Effector memory CD8-positive, alpha-beta T cell (primary cell): ENCODE results near the gene PSD2.

ENCODE experiments used
- ATAC-seq: fragments of 150-1000 bp; cut with Tn5 transposase; replicated peaks from 2 replicates; pipeline ENCODE4 v1.10.0; 2021; ENCODE audit warnings: mild to moderate bottlenecking, moderate library complexity
- DNase-seq, 3 experiments: peaks; one replicate each; pipeline ENCODE4 v3.0.0; 2021
- H3K27ac Mint-ChIP-seq, 2 donors: one replicate each; pipeline ENCODE4 v1.8.0; 2022; ENCODE audit warnings: mild to moderate bottlenecking in 2 of 2, mixed read lengths in 2 of 2, moderate library complexity in 2 of 2
- H3K27me3 Mint-ChIP-seq, 2 donors: one replicate each; pipeline ENCODE4 v1.8.0; 2022; ENCODE audit warnings: mixed read lengths in 2 of 2
- H3K36me3 Mint-ChIP-seq: one replicate; pipeline ENCODE4 v1.8.0; 2022; ENCODE audit warnings: mild to moderate bottlenecking, moderate library complexity, mixed read lengths; ENCODE audit not compliant: insufficient read depth
- H3K4me1 Mint-ChIP-seq, 2 donors: one replicate each; pipeline ENCODE4 v1.8.0; 2022; ENCODE audit warnings: low read depth in 2 of 2, mixed read lengths in 2 of 2
- H3K4me3 Mint-ChIP-seq, 2 donors: one replicate each; pipeline ENCODE4 v1.8.0; 2022; ENCODE audit warnings: mild to moderate bottlenecking in 2 of 2, mixed read lengths in 2 of 2, moderate library complexity in 2 of 2
- H3K9me3 Mint-ChIP-seq, 2 donors: one replicate each; pipeline ENCODE4 v1.8.0; 2022; ENCODE audit warnings: mixed read lengths in 2 of 2

PSD2 gene

GRCh38 chr5:139758510-139759075 lies 37.0 kb upstream of the PSD2 start:
- Mint-ChIP-seq H3K4me1 (peaks cover 12 to 17% of the 10 kb centered on the region in 2 donors), H3K27ac (no peak overlapping the region), H3K27me3 (peaks cover 18 to 45% of the 10 kb centered on the region in 2 donors), H3K4me3 (no peak overlapping the region), H3K9me3 (no peaks in the 10 kb centered on the region), H3K36me3 (no peaks in the 10 kb centered on the region)
- ATAC-seq (no peak), DNase-seq (no peak)

- Mint-ChIP-seq H3K4me3 (no peak overlapping the region), H3K9me3 (no peaks in the 10 kb centered on the region), H3K27me3 (peaks cover 19 to 52% of the 10 kb centered on the region in 2 donors), H3K4me1 (peaks cover 16 to 17% of the 10 kb centered on the region in 2 donors), H3K27ac (no peak overlapping the region), H3K36me3 (no peaks in the 10 kb centered on the region)
- DNase-seq (no peak), ATAC-seq (no peak)
Measured at GRCh38 chr5:139759219-139759721, 36.3 kb upstream of the PSD2 start.

DNA sequence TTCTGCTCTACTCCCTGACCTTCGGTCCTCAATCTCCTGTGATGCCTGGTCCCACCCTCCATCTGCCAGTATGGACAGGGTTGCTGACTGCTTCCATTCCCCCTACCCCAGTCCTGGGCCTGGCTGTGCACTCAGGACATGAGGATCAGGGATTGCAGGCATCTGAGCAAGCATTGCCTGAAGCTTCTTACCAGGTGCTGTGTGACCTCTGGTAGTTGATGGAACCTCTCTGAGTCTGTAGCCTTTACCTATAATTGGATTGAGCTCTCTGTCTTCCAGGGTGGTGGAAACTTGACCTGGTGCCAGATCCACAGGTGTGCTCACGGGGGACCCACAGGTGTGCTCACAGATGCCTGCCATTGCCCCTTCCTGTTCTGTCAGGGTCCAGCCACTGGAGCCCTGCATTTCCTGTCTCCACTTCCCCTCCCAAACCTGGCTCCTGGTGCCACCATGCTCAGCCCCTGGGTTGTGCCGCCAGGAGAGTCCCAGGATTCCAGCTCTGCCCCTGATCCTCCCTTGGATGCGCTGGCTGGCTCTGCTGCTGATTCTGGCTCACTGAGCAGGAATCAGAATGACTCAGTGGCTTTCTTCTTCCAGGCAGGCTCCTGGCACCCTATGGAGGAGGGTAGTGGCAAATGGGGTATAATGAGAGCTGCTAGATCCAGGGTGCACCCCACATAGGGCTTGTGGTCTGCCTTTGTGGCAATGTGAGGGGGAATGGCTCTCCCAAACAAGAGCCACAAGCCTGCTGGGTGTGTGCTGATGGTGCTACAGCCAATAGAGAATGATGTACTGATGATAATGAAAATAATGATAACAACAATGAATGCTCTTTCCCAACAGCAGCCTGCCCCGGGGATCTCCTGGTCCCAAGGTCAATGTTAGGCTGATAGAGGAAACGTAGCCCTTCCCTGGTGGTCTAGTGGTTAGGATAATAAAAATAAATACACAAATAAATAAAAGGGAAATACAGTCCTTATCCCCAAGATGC lies 35.2 kb upstream of the PSD2 start:
- H3K9me3 Mint-ChIP-seq: no peaks in the 10 kb centered on the region
- peaks cover 20% of the 10 kb centered on the region in 2 donors for H3K4me1 Mint-ChIP-seq
- H3K27me3 Mint-ChIP-seq: peaks cover 22 to 55% of the 10 kb centered on the region in 2 donors
- no peak overlapping the region for H3K4me3 Mint-ChIP-seq
- no peak overlapping the region for H3K27ac Mint-ChIP-seq
- ATAC-seq (no peak), DNase-seq (no peak)
- H3K36me3 Mint-ChIP-seq: no peaks in the 10 kb centered on the region

DNA sequence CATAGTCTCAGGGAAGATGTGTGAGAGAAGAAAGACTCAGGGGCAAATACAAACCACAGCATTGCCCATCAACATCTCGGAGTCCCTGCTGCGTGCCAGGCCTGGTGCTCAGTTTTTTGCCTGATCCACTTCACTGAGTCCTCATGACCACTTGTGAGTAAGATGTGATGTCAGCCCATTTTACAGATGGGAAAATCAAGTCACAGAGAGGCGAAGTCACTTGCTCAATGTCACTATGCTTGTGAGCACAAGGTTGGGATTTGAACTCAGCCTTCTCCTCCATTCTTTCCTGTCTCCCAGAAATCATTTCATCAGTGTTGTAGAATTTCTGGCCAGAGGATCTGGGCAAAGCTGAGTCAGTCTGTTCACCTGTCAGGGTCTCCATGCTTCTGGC lies 34.6 kb upstream of the PSD2 start:
- Mint-ChIP-seq H3K36me3 (no peaks in the 10 kb centered on the region), H3K4me1 (peaks cover 21% of the 10 kb centered on the region in 2 donors), H3K27ac (peak overlapping the region in 1 of 2 donors; percentile 11), H3K27me3 (peaks cover 20 to 53% of the 10 kb centered on the region in 2 donors), H3K9me3 (no peaks in the 10 kb centered on the region), H3K4me3 (no peak overlapping the region)
- ATAC-seq (no peak), DNase-seq (no peak)

- ATAC-seq (no peak), DNase-seq (no peak)
- Mint-ChIP-seq H3K9me3 (no peaks in the 10 kb centered on the region), H3K27ac (peak overlapping the region in 1 of 2 donors; percentile 11), H3K27me3 (peaks cover 16 to 48% of the 10 kb centered on the region in 2 donors), H3K36me3 (no peaks in the 10 kb centered on the region), H3K4me1 (peaks cover 16 to 18% of the 10 kb centered on the region in 2 donors), H3K4me3 (no peak overlapping the region)
Measured at GRCh38 chr5:139761501-139761900, 34.1 kb upstream of the PSD2 start.

DNA sequence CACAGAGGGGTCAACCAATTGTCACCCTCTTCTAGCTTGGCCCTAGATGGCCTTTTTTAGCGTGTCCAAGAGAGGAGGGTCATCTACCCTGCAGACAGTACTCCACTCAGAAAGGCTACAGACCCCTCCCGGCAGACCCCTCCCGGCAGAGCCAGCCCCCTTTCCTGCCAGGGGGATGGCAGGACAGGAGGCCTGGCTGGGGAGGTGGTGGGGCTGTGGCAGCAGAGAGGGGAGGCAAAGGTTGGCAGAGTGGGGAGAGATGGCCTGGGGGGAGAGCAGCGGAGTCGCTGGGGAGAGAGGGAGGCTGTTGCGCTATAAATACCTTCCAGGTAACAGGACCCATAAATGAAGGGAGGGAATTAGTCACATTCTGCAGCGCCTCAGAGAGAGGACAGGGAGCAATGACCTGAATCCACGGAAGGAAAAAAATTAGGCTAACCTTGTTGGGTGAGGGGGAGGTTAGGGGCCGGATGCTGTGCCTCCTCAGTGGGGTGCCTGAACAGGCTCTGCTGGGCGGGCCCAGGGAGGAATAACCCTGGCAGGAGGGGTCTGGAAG lies 32.9 kb upstream of the PSD2 start:
- H3K4me1 Mint-ChIP-seq: peaks cover 16 to 18% of the 10 kb centered on the region in 2 donors
- no peak overlapping the region for H3K27ac Mint-ChIP-seq
- no peaks in the 10 kb centered on the region for H3K36me3 Mint-ChIP-seq
- H3K27me3 Mint-ChIP-seq: peaks cover 16 to 45% of the 10 kb centered on the region in 2 donors
- ATAC-seq (no peak), DNase-seq (no peak)
- no peak overlapping the region for H3K4me3 Mint-ChIP-seq
- no peaks in the 10 kb centered on the region for H3K9me3 Mint-ChIP-seq

DNA sequence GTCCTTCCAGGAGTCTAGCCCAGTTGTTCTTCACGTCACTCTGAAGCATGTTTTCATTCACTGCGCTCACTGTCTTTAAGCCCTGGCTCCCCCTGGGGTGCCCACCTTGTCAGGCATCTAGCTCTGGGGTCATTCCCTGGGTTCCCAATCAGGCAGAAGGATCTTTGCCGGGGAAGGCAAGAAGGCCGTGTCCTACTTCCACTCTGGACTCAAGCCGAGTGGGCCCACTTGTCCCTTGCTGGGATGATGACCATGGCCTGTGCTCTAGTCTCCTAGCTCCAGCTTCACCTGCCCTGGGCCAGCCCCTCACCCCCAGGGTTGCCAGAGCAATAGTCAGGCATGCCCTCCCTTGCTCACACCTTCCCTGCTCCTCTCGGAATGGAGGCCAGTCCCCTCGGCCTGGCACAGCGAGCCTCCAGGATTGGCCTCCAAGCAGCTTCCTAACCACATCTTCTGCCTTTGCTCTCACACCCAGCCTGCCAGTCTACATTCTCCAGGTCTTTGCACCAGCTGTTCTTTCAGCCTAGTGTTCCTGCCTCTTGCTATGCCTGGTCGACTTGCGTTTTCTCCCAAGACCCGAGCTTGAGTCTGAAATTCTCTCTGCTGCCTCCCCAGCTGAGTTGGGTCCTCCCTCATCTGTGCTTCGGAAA lies 32.2 kb upstream of the PSD2 start:
- Mint-ChIP-seq H3K36me3 (no peaks in the 10 kb centered on the region), H3K27ac (no peak overlapping the region), H3K4me3 (no peak overlapping the region), H3K9me3 (no peaks in the 10 kb centered on the region), H3K4me1 (peaks cover 16 to 17% of the 10 kb centered on the region in 2 donors), H3K27me3 (peaks cover 16 to 45% of the 10 kb centered on the region in 2 donors)
- ATAC-seq (no peak), DNase-seq (no peak)

DNA sequence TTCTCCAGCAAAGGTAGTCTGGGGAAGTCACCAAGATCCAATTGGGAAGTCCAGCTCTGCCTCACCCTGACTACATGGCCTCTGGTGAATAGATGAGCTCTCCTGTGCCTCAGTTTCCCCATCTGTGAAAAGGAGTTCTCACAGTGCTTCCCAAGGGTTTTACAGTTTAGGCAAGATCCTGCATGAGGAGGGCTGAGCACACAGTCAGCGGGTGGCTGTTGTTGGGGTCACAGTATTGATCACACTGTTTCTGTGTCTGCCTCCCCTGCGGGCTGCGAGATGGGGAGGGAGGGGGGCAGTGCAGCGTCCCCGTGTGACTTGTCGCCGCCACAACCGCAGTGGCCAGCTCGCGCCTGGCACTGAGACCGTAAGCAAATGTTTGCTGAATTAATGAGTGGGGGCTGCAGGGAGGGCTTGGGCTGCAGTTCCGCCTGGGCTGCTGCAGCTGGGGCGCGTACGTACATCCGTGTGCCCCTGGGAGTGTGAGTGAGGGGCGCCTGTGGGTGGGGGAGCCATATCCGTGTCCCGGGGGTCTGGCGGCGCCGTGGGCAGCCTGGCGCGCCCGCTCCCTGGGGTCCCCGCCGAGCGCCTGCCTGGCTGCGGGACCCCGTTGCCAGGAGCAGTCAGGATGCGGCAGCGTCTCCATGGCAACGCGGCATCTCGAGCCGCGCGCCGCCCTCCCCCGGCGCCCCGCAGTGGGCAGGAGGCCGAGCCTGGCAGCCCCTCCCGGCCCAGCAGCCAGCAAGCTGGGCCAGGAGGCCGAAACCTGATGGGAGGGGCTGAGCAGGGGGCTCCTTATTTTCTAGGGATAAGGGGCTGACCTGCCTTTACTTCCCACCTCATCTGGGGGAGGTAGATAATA lies 31.4 kb upstream of the PSD2 start:
- no peaks in the 10 kb centered on the region for H3K9me3 Mint-ChIP-seq
- ATAC-seq (peak; percentile 22), DNase-seq (peak in 2 of 3 experiments; percentile 28 to 31)
- H3K27ac Mint-ChIP-seq: no peak overlapping the region
- H3K4me1 Mint-ChIP-seq: peaks cover 16% of the 10 kb centered on the region in 2 donors
- peaks cover 16 to 45% of the 10 kb centered on the region in 2 donors for H3K27me3 Mint-ChIP-seq
- H3K36me3 Mint-ChIP-seq: no peaks in the 10 kb centered on the region
- H3K4me3 Mint-ChIP-seq: peak overlapping the region; percentile 33 to 47

DNA sequence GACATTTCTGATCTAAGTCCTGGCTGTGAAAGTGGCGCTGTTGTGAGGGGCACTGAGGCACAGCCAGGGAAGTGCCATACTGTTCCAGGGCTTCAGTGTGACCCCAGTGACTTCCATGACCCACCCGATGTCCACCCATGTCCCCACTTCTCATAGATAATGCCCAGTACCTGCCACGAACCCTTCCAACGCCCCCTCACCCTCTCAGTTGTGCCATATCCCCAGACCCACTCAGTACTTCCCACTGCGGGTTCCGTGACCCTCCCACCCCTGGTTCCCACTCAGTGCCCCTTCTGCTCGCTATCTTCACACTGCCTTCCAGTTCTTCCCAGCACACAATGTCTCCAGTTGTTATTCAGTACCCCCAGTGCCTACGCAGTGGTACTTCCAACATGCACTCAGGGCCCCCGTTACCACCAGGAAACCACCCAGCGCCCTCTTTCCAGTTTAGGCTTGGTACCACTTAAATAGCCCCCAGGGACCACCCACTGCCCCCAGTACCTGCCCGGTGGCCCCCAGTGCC lies 30.7 kb upstream of the PSD2 start:
- H3K27me3 Mint-ChIP-seq: peaks cover 16 to 45% of the 10 kb centered on the region in 2 donors
- ATAC-seq (no peak), DNase-seq (no peak)
- peak overlapping the region; percentile 59 to 64 for H3K4me3 Mint-ChIP-seq
- no peaks in the 10 kb centered on the region for H3K9me3 Mint-ChIP-seq
- H3K27ac Mint-ChIP-seq: peak overlapping the region in 1 of 2 donors; percentile 87
- peaks cover 16% of the 10 kb centered on the region in 2 donors for H3K4me1 Mint-ChIP-seq
- no peaks in the 10 kb centered on the region for H3K36me3 Mint-ChIP-seq

- ATAC-seq: peak; percentile 88
- peak; percentile 78 to 82 (median 81) for DNase-seq
- H3K27ac Mint-ChIP-seq: peak overlapping the region; percentile 67 to 87
- peaks cover 16 to 45% of the 10 kb centered on the region in 2 donors for H3K27me3 Mint-ChIP-seq
- H3K9me3 Mint-ChIP-seq: no peaks in the 10 kb centered on the region
- no peaks in the 10 kb centered on the region for H3K36me3 Mint-ChIP-seq
- peaks cover 12 to 16% of the 10 kb centered on the region in 2 donors for H3K4me1 Mint-ChIP-seq
- peak overlapping the region; percentile 59 to 64 for H3K4me3 Mint-ChIP-seq
Measured at GRCh38 chr5:139765409-139766217, 30.0 kb upstream of the PSD2 start.

DNA sequence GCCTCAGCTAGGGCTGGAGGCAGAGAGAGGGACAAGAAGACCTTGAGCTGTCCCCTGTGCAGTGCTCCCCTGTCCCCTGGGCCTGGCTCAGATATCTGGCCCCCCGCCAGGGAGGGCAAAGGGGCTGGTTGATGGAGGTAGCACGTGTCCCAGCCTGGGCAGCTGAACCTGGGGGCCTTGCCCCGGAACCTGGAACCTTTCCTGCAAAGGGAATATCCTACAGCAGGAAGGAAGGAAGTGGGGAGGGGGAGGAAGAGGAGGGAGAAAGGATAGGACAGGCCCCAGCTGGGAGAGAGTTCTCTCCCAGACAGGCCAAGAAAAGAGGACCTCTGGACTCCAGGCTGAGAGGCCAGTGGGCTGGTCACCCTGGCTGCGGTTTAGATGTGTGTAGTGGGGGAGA lies 27.6 kb upstream of the PSD2 start:
- H3K36me3 Mint-ChIP-seq: no peaks in the 10 kb centered on the region
- DNase-seq (no peak), ATAC-seq (no peak)
- H3K9me3 Mint-ChIP-seq: no peaks in the 10 kb centered on the region
- H3K4me3 Mint-ChIP-seq: no peak overlapping the region
- H3K27ac Mint-ChIP-seq: no peak overlapping the region
- H3K27me3 Mint-ChIP-seq: peaks cover 16 to 29% of the 10 kb centered on the region in 2 donors
- peaks cover 11 to 15% of the 10 kb centered on the region in 2 donors for H3K4me1 Mint-ChIP-seq
